ENCODE results near the gene ANP32A.
"Not testable (repeated sequence)": the region's sequence is repeated elsewhere in the genome, so short reads cannot be mapped to it uniquely, and the experiment has no call there.

The ANP32A gene

GRCh38 chr15:68763063-68763462 is 57.6 kb downstream of the ANP32A start:
- DNase-seq (ENCODE audit: extremely low read depth, low read depth), result no peak
- no peak for TF ChIP-seq CTCF (IDR thresholded peaks at IDR 0.05; ENCODE audit: low read depth, low read length, missing control alignments)
- H3K4me3 ChIP-seq (replicated peaks; ENCODE audit: low read depth, low read length), result no peak overlapping the region

DNA sequence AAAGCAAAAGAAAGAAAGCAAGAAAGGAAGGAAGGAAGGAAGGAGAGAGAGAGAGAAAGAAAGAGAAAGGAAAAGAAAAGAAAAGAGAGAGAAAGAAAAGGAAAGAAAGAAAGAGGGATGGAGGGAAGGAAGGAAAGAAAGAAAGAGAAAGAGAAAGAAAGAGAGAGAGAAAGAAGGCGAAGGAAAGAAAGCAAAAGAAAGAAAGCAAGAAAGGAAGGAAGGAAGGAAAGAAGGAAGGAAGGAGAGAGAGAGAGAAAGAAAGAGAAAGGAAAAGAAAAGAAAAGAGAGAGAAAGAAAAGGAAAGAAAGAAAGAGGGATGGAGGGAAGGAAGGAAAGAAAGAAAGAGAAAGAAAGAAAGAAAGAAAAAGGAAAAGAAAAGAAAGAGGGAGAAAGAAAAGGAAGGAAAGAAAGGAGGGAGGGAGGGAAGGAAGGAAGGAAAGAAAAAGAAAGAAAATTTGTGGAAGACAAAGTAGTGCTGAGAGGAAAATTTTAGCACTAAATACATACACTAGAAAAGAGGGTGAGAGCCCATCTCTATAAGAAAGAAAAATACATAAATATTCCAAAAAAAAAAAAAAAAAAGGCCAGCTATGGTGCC is 60.6 kb downstream of the ANP32A start:
- DNase-seq (ENCODE audit: extremely low read depth, low read depth); H3K4me3 ChIP-seq (replicated peaks; ENCODE audit: low read depth, low read length): not testable (repeated sequence)

DNA sequence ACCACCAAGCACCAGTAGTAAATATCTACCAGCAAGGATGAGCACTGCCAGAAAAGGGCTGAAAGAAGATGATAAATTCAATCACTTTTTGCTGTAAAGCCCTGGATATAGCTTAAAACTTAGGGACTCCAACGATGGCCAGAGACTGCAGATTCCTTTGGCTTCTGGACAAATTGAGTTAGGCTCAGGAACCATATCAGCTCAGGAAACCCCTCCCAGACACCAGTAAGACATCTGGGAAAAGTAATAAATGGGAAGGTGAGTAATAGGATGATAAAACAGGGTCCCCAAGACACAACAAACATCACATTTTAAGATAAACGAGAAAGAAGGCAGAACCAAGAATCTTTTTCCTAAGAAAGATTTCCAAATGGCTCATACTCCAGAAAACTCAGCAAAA is 65.0 kb downstream of the ANP32A start:
- H3K4me3 ChIP-seq (replicated peaks; ENCODE audit: low read depth, low read length), result no peak overlapping the region
- no peak for TF ChIP-seq CTCF (IDR thresholded peaks at IDR 0.05; ENCODE audit: low read depth, low read length, missing control alignments)
- no peak for DNase-seq (ENCODE audit: extremely low read depth, low read depth)

GRCh38 chr15:68751622-68752021 is 69.1 kb downstream of the ANP32A start:
- TF ChIP-seq CTCF (IDR thresholded peaks at IDR 0.05; ENCODE audit: low read depth, low read length, missing control alignments), result no peak
- DNase-seq (ENCODE audit: extremely low read depth, low read depth), result no peak

GRCh38 chr15:68749793-68750192 is 70.9 kb downstream of the ANP32A start:
- peak; percentile 43 for DNase-seq (ENCODE audit: extremely low read depth, low read depth)
- no peak overlapping the region for H3K4me3 ChIP-seq (replicated peaks; ENCODE audit: low read depth, low read length)
- no peak for TF ChIP-seq CTCF (IDR thresholded peaks at IDR 0.05; ENCODE audit: low read depth, low read length, missing control alignments)

More at GRCh38 chr15:68751622-68752021, 69.1 kb downstream of the ANP32A start:
- no peak overlapping the region for H3K4me3 ChIP-seq (replicated peaks; ENCODE audit: low read depth, low read length)

DNA sequence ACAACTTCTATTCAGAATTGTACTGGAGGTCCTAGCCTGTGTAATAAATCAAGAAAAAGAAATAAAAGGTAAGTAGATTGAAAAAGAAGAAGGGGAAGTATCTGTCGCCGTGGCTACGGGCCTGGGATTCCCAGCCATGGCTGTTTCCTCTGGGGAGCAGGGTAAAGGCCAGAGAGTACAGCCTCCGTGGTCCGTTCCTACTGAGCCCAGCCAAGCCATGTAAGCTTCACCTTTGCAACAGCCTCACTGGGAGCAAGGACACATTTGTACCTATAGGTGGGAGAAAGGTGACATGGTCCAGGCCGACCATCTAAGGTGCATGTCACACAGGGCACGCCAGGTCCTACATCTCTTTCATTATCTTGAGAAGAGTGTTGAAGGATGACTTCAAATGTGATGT is 71.3 kb downstream of the ANP32A start:
- no peak for TF ChIP-seq CTCF (IDR thresholded peaks at IDR 0.05; ENCODE audit: low read depth, low read length, missing control alignments)
- DNase-seq (ENCODE audit: extremely low read depth, low read depth), result no peak
- no peak overlapping the region for H3K4me3 ChIP-seq (replicated peaks; ENCODE audit: low read depth, low read length)

GRCh38 chr15:68743256-68743655 is 77.4 kb downstream of the ANP32A start:
- TF ChIP-seq CTCF (IDR thresholded peaks at IDR 0.05; ENCODE audit: low read depth, low read length, missing control alignments), result no peak
- DNase-seq (ENCODE audit: extremely low read depth, low read depth), result no peak
- no peak overlapping the region for H3K4me3 ChIP-seq (replicated peaks; ENCODE audit: low read depth, low read length)

Measured in HFF-Myc (cell line).